HG03558 (cell line): Measurements from ENCODE around the gene TNFRSF8.

Experiments
- ATAC-seq: cut with Tn5 transposase; IDR thresholded peaks from one replicate; pipeline ENCODE4 v1.9.1; 2021; ENCODE audit warnings: moderate number of reproducible peaks; ENCODE audit not compliant: unreplicated experiment; ENCODE audit errors: extremely low read depth

The TNFRSF8 gene

DNA sequence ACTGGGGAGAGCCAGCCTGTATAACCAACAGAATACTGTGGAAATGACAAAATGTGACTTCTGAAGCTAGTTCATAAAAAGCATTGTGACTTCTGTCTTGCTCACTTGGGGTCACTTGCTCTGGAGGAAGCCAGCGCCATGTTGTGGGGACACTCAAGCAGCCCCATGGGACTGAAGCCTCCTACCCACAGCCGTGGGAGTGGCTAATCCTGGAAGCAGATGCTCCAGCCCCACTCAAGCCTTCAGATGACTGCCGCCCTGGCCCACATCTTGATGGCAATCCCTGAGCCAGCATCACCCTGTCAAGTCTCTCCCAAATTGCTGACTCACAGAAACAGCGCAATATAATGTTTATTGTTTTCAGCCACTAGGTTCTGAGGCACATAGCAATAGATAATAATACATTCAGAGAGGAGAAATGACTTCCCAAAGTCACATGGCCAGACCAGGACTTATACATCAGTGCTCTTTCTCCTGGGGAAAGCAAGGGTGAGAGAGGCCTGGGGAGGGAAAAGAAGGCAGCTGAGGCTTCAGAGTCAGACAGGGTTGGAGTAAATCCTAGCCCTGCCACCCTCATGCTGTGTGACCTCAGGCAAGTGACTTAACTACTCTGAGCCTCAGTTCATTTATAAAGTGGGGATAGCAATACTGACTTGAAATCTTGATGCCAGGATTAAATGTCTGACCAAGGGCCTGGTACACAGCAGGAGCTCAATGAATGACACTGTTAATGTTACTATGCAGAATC lies 5.0 kb upstream of the TNFRSF8 start:
- no peak for ATAC-seq

DNA sequence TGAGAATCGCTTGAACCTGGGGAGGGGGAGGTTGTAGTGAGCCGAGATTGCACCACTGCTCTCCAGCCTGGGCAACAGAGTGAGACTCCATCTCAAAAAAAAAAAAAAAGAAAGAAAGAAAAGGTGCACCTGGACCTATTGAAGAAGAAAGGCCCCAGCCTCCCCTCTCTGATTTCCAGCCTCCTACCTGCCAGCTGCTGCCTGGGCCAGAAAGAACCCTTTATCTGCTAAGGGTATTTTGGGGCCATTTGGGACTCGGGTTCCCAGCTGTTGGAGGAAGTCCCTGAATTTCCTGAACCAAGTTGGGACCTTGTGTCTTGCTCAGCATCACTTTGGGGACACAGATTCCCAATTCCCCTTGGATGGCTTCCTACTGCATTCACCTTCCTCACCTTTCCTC lies 3.9 kb upstream of the TNFRSF8 start:
- ATAC-seq, result no peak

DNA sequence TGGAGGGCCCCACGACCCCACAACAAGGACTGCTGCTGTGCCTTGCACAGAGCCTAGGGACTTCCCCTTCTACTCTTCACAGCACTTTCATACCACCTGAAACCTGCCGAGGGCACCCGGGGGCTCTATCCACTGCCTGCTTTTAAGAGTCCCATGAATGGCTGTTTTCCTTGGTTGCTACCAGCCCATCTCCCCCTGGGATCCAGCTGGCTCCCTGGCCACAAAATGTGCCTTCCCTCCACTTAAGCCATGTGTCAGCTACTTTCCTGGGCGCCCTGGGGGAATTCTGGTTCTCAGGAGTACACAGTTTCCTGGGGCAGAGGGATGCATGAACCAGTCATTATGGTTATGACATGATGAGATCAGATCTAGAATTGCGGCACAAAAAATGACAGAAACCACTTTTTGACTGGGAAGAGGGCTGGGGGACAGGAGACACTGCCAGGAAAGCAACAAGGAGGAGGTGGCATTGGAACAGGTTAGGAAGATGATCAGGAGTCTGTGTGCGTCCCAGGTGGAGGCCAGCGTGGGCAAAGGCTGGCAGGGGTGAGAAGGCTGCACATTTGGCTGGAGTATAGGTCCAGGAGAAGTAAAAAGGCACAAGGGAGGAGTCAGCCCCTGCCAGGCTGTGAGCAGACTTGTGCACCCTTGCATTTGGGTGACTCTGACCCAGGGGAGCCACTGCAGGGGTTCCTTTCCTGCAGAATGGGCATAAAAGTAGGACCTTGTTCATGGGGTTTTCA lies 3.2 kb upstream of the TNFRSF8 start:
- ATAC-seq, result no peak

DNA sequence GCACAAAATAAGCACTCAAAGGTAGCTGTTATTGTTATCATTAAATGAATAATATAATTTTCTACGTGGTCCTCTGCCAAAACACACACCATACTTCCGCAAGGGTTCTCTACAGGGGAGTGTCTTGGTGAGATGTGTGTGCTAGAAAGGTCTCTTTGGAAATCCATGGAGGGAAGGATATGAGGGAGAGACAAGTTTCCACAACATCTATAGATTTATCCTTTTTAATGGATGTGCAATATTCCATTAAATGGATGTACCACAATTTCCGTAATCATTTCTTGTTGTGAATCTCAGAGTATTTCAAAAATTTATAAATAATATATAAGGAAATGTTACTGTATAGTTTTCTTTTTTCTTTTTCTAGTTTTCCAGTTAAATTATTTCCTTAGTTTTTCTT lies 2.6 kb upstream of the TNFRSF8 start:
- ATAC-seq, result no peak

DNA sequence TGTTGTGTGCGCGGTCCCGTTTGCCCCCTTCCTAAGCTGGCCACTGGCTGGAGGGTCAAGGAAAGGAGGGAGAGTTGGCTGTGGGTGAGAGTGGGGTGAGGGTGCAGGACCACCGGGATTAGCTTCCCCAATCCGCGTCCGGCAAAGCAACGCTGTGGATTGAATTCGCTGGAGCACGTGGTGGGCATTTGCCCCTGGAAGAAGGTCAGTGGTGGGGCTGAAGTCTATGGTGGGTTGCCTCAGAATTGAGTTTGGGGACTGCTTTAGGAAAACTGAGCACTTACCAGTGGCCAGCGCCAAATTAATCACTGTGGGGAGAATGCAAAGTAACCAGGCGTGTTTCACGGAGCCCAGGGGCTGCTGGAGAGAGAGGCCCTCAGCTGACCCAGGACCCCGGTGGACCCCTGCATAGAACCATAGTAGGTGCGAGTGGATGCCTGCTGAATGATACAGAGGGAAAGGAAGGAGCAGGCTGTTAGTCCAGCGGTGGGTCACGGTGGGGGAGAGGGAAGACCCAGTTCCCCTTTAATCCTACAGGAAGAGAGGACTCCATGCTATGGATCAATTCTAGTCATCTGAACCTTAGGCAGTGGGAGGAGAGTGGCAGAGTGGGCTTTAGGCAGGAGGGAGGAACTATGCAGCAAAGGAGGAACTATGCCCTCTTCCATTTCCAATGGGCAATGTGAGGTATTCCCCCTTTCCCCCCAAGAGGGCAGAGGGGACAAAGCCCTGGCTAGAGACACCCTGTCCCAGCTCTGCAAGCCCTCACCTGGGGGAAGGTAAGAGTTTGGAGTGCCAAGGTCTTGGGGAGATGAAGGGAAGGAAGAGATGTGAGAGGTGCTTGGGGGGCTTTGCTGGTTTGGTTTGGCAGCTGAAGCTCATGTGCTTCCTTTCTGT lies 1.2 kb downstream of the TNFRSF8 start:
- no peak for ATAC-seq

DNA sequence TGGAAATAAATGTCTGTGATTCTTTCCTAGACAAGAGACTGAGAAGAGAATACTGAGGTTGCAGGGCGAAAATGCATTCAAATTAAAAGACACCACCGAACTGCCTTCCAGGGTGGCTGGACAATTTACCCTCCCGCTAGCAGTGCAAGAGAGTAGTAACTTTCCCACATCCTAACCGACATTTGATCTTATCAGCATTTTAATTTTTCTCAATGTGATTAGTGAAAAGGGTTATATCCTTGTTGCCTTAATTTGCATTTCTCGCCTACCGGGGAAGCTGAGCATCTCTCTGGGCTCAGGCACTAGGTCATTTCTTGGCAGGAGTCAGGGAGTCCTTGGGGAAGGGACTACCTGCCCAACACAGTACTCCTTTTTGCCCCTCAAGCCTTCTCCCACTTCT lies 2.8 kb downstream of the TNFRSF8 start:
- ATAC-seq, result no peak

DNA sequence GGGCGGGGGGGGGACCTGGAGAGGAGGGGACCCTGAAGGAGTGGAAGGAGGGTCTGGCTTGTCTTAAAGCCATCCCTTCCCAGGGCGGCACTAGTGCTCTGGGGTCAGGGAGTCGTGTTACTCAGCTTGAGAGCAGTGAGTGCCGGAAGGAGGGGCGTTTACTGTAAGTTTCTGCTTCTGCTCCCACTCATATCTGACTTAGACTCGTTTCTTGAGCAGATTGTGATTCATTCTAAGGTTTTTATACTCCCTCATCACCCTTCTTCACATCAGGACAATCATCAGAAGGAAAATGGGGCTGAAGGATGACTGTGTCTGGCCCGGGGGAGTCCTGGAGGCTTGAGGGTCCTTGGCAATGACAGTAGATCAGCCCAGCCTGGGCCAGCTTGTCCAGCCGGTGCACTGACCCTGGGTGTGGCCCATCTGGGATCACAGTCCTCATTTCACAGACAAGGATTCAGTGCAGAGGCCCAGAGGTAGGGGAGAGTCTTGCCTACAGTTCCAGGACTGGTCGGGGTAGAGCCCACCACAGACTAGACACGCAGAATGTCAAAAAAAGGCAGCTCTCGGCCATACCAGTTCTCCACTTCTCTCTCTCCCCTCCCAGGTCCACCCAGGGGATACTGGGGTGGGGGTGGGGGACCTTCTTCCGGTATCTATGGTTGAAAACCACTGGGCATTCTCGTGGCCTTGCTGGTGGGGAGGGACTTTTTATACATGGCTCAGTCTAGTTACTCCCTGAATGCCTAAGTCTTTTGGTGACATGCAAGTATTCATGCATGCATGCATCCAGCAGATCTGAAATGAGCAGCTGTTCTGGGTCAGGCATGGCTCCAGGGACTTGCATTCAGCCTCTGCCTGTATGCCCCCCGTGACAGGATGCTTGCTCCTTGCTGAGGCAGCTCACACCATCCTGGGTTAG lies 5.1 kb downstream of the TNFRSF8 start:
- no peak for ATAC-seq

DNA sequence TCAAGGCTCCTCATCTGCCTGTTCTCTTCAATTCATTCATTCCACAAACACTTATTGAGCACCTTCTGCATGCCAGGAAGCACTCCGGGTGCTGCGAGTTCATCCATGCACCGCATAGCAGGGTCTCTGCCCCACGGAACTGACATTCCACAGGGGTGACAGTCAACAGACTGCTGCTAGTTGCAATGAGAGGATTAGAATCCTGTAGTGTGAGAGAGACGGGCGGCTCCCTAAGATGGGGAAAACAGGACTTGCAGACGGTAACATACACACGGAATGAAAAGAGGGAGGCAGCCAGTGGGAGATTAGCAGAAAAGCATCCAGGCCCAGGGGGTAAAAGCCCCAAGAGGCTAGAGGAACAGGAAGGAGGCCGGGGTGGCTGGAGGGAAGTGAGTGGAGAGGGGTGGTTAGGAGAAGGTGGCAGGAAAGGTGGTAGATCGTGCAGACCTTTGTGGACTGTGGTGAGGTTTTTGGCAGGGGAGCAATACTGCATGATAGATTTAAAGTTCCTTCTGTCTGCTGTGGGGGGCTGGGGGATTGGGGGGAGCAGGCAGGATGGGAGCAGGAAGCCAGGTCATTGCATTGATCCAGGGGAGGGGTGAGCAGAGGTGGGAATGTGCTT lies 6.6 kb downstream of the TNFRSF8 start:
- no peak for ATAC-seq

DNA sequence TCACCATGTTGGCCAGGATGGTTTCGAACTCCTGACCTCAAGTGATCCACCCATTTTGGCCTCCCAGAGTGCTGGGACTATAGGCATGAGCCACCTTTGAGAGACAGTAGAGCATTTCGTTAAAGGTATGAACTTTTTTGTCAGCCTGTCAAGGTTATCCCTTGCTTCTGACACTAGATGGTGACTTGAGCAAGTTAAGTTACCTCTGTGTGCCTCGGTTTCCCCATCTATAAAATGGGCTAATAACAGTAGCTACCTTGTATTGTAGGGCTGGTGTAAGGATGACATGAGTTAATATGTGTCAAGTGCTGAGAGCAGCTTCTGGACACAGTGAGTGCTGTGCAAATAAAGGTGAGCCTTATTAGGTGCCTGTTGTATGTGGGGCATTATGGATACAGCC lies 8.8 kb downstream of the TNFRSF8 start:
- no peak for ATAC-seq

DNA sequence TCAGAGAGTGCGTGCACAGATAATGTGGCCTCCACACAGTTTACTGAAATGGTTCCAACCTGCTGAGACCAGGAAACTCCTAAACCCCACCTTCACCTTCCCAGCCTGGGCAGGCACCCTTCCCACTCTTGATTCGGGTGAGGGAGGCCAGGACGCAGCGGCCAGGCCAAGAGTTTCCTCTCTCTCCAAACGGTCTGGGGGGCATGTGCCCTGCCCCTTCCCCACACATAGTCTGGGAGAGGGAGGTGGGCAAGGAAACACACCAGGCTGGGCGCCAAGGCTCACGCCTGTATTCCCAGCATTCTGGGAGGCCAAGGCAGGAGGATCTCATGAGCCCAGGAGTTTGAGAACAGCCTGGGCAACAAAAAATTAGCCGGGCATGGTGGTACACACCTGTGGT lies 9.6 kb downstream of the TNFRSF8 start:
- no peak for ATAC-seq

DNA sequence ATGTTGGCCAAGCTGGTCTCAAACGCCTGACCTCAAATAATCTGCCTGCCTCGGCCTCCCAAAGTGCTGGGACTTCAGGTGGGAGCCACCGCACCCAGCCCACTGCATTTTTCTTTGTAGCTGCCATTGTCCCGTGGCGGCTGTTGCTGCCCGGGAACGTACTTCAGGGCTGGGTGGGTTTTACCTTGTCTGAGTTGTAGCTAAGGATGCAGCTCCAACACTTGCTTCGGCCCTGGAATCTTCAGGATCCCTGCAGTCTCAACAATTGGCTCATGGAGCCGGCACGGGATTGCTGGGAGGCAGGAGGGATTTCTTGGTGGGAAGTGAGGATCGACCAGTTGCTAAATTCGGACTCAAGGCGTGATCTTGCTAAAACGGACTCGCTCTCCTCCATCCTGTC lies 10.7 kb downstream of the TNFRSF8 start:
- no peak for ATAC-seq

DNA sequence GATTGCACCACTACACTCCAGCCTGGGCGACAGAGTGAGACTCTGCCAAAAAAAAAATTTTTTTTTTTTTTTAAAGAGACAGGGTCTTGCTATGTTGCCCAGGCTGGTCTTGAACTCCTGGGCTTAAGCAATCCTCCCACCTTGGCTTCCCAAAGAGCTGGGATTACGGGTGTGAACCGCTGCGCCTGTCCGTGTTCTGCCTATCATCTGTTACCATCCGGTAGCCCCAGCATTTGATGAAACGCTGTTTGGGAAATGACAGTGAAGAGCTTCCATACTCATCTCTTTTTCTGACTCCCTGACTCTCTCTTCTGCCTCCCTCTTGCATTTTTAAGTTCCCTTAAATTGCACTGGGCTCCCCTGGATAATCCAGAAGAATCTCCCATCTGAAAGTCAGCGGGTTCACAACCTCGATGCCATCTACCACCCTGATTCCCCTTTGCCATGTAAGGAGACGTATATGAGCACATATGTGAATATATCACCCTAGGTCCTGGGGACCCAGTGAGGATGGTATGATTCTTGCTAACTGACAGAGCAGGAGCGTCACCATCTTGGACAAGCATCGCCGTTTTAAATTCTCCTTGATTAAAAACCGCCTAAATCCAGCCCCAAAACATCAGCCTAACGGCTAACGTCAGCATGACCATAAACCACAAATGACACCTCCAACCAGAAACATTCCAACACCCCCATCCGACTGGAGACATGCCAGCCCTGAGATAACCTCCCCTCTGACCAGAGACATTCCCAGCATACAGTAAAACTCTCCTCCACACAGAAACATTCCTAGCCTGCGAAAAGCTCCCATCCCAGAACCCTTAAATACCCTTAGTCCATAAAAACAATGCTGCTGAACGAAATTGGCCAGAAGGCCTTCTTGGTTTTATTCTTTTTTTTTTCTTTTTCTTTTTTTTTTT lies 12.4 kb downstream of the TNFRSF8 start:
- no peak for ATAC-seq

DNA sequence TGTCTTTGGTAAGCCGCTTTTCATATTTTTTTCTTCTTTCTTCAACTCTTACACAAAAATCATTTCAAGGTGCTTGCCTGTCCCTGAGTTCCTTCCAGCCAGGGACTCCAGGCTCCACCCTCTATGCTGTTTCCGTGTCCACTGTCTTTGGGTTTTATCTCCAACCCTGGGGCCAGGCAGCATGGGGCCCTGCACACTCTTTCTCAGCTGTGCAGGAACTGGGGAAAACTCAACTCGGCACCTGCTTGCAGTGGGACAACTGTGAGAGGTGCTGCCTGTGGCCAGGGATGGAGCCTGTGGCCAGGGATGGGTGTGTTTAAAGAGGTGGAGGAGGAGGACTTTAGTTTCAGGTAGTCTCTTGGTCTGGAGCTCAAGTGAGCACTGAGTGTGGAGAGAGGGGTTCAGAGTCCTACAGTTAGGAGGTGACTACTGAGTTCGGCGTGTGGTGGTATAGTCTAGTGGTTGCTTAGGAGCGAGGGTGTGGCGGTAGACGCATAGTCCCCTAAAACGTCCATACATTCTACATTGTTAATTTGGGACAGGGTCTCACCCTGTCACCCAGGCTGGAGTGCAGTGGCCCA lies 13.4 kb downstream of the TNFRSF8 start:
- ATAC-seq, result no peak

DNA sequence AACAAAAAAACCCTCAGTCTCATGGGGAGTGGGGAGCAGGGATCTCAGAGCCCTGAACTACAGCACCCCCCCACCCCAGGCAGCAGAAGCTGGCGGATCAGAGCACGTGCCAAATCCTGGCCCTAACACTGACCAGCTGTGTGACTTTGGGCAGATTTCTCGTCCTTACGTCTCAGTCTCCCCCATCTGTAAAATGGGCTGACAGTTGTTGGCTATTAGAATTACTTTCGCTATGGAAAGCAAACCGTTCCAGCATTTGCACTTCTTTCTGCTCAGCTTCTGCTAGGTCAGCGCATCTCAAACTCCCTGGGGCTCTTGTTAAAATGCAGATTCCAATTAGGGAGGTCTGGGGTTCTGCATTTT lies 15.5 kb downstream of the TNFRSF8 start:
- no peak for ATAC-seq

DNA sequence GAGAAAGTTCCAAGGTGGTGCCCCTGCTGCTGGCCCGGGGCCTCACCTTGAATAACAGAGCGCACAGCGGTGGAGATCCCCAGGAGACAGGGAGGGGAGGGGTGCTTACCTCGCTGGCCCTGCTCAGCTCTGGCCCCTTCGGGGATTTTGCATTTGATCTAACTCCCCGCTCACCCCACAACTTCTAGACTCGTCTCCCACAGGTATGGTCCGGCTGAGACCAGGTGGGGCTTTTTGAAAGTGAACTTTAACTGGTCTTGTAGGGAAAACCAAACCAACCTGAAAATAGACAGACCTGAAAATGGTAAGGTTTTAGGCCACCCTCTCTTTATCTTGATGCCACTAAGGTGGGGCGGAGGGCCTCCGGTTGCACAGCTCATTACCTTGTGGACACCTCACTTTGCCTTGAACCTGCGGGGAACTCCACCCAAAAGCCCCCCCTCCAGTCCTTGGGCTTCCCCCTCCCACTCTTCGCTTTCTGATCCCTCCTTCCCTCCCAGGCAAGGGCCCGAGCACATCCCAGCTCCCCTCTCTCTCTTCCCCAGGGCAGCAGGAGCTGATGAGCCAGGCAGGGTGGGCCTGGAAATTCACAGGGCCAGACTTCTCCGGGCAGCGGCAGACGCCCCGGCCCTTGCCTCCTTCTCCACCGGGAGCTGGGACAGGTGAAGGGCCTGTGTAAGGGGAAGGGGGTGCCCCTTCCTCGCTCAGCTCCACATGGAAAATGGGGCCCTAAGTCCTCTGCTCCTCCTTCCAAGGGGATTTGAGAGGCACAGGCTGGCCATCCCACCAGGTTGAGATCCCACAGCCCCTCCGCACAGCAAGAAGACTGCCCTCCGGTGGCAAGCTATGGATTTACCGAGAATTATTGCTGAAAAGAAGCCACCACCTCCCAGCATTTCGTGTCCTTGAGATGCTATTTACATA lies 16.1 kb downstream of the TNFRSF8 start:
- ATAC-seq, result no peak

DNA sequence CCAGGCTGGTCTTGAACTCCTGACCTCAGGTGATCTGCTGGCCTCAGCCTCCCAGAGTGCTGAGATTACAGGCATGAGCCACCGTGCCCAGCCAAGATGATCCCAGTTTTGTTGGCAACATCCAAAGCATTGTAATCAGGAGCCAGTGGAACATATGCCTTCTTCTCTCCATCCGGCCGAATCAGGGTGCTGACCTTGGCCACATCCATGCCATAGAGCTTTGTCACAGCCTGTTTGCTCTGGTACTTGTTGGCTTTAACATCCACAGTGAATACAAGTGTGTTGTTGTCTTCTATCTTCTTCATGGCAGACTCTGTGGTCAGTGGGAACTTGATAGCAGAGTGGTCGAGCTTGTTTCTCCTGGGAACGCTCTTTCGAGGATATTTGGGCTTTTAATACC lies 17.1 kb downstream of the TNFRSF8 start:
- ATAC-seq, result no peak
